Mesendoderm (in vitro differentiated cells): ENCODE measurements around the gene LAMA2.
"Not testable (repeated sequence)": the region's sequence is repeated elsewhere in the genome, so short reads cannot be mapped to it uniquely, and the experiment has no call there.

ENCODE experiments used
- DNase-seq: peaks from one replicate; pipeline ENCODE4 v3.0.0; 2013
- H2AK5ac ChIP-seq: 2 replicates; pipeline ENCODE4 v1.6.1; 2013; ENCODE audit warnings: low read length, inconsistent platforms
- H2BK120ac ChIP-seq: 2 replicates; pipeline ENCODE4 v1.6.1; 2013; ENCODE audit warnings: low read depth, mild to moderate bottlenecking, low read length, moderate library complexity, mixed read lengths
- H2BK15ac ChIP-seq: replicated peaks from 2 replicates; pipeline ENCODE4 v1.6.1; 2013; ENCODE audit warnings: low read depth, mild to moderate bottlenecking, moderate library complexity
- H2BK5ac ChIP-seq: 2 replicates; pipeline ENCODE4 v1.6.1; 2013; ENCODE audit warnings: low read length, inconsistent platforms
- H3K18ac ChIP-seq: 2 replicates; pipeline ENCODE4 v1.6.1; 2013; ENCODE audit warnings: mild to moderate bottlenecking, low read length, mixed read lengths
- H3K23ac ChIP-seq: one replicate; pipeline ENCODE4 v1.6.1; 2013; ENCODE audit warnings: low read length
- H3K27ac ChIP-seq: 2 replicates; pipeline ENCODE4 v1.5.1; 2013; ENCODE audit warnings: low read depth, mild to moderate bottlenecking, inconsistent platforms, low read length, moderate library complexity
- H3K27me3 ChIP-seq: 2 replicates; pipeline ENCODE4 v1.6.1; 2013; ENCODE audit warnings: low read length, control low read depth, mild to moderate bottlenecking, inconsistent platforms; ENCODE audit not compliant: insufficient read depth, poor library complexity
- H3K36me3 ChIP-seq: 2 replicates; pipeline ENCODE4 v1.6.1; 2013; ENCODE audit warnings: low read length, inconsistent platforms; ENCODE audit not compliant: control insufficient read depth, insufficient read depth
- H3K4ac ChIP-seq: one replicate; pipeline ENCODE4 v1.6.1; 2013; ENCODE audit warnings: low read depth, mild to moderate bottlenecking, low read length, moderate library complexity
- H3K4me1 ChIP-seq: 2 replicates; pipeline ENCODE4 v1.6.1; 2013; ENCODE audit warnings: low read depth, low read length, inconsistent platforms; ENCODE audit not compliant: control insufficient read depth
- H3K4me2 ChIP-seq: 2 replicates; pipeline ENCODE4 v1.6.1; 2013; ENCODE audit warnings: low read length
- H3K4me3 ChIP-seq: 2 replicates; pipeline ENCODE4 v1.5.1; 2013; ENCODE audit warnings: mild to moderate bottlenecking, low read length
- H3K56ac ChIP-seq: one replicate; pipeline ENCODE4 v1.6.1; 2013; ENCODE audit warnings: low read length
- H3K79me1 ChIP-seq: 2 replicates; pipeline ENCODE4 v1.6.1; 2013; ENCODE audit warnings: low read length, inconsistent platforms
- H3K79me2 ChIP-seq: 2 replicates; pipeline ENCODE4 v1.6.1; 2013; ENCODE audit warnings: mild to moderate bottlenecking, low read length; ENCODE audit not compliant: control insufficient read depth, insufficient read depth
- H3K9ac ChIP-seq: 2 replicates; pipeline ENCODE4 v1.6.1; 2013; ENCODE audit warnings: low read length, inconsistent platforms
- H4K5ac ChIP-seq: one replicate; pipeline ENCODE4 v1.6.1; 2013; ENCODE audit warnings: low read length
- H4K8ac ChIP-seq: one replicate; pipeline ENCODE4 v1.6.1; 2013; ENCODE audit warnings: low read depth, mild to moderate bottlenecking, control low read depth, low read length, moderate library complexity
- WGBS: extraction: QIAGEN DNeasy Blood & Tissue Kit; methylation state at CpG from one replicate; pipeline ENCODE4 v1.1.7; 2013; ENCODE audit warnings: low lambda C conversion rate, missing lambda C conversion rate; ENCODE audit not compliant: insufficient coverage; ENCODE audit errors: extremely low coverage; 5-methylcytosine and 5-hydroxymethylcytosine counted together

Gene LAMA2

DNA sequence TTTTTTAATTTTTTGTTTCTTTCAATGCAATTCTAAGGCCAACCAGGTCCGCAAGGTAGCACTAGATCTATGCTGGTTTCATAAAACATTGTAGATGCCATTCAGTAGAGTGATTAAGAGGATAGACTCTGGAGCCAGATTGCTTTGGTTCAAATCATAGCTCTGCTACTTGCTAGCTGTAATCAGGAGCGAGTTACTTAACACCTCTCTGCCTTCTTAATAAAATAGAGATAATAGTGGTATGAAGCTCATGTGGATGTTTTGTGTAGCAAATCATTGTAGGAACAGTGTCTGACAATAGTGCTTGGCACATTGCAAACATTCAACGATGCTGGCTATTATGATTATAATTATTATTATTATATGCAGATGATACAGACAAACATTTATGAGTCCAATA, 164.9 kb downstream of the LAMA2 start:
- H2AK5ac ChIP-seq: no peak overlapping the region
- no peak overlapping the region for H3K9ac ChIP-seq
- WGBS: no CpG with 5 or more reads among the region's 3 CpGs
- no peaks in the 10 kb centered on the region for H3K27me3 ChIP-seq
- H3K27ac ChIP-seq: no peak overlapping the region
- H3K23ac ChIP-seq: no peak overlapping the region
- no peak overlapping the region for H2BK120ac ChIP-seq
- H3K79me2 ChIP-seq: no peaks in the 10 kb centered on the region
- no peaks in the 10 kb centered on the region for H3K79me1 ChIP-seq
- H4K5ac ChIP-seq: no peak overlapping the region
- H3K4me3 ChIP-seq: no peak overlapping the region
- no peaks in the 10 kb centered on the region for H3K36me3 ChIP-seq
- no peak overlapping the region for H2BK5ac ChIP-seq
- no peak overlapping the region for H4K8ac ChIP-seq
- no peak overlapping the region for H3K4ac ChIP-seq
- peaks cover 2% of the 10 kb centered on the region for H3K4me1 ChIP-seq
- peak overlapping the region; percentile 45 for H2BK15ac ChIP-seq
- no peak overlapping the region for H3K18ac ChIP-seq
- DNase-seq: no peak
- no peak overlapping the region for H3K4me2 ChIP-seq
- H3K56ac ChIP-seq: no peak overlapping the region

- no peak overlapping the region for H2BK15ac ChIP-seq
- H3K4me3 ChIP-seq: no peak overlapping the region
- no peak overlapping the region for H3K27ac ChIP-seq
- H4K5ac ChIP-seq: no peak overlapping the region
- no peak overlapping the region for H3K23ac ChIP-seq
- H2AK5ac ChIP-seq: no peak overlapping the region
- no peak overlapping the region for H3K18ac ChIP-seq
- H2BK5ac ChIP-seq: no peak overlapping the region
- H3K4me2 ChIP-seq: no peak overlapping the region
- no peak overlapping the region for H3K4ac ChIP-seq
- peak; percentile 57 for DNase-seq
- no CpG with 5 or more reads among the region's 4 CpGs for WGBS
- H2BK120ac ChIP-seq: no peak overlapping the region
- peaks cover 2% of the 10 kb centered on the region for H3K4me1 ChIP-seq
- H3K27me3 ChIP-seq: no peaks in the 10 kb centered on the region
- H3K36me3 ChIP-seq: no peaks in the 10 kb centered on the region
- H3K79me1 ChIP-seq: no peaks in the 10 kb centered on the region
- no peak overlapping the region for H3K9ac ChIP-seq
- H3K56ac ChIP-seq: no peak overlapping the region
- H4K8ac ChIP-seq: no peak overlapping the region
- H3K79me2 ChIP-seq: no peaks in the 10 kb centered on the region
These were observed 167.1 kb downstream of the LAMA2 start for GRCh38 chr6:129050086-129050485.

- not testable (repeated sequence) for H3K56ac ChIP-seq, H3K4ac ChIP-seq
- no CpG with 5 or more reads among the region's 13 CpGs for WGBS
These were observed 170.2 kb downstream of the LAMA2 start for GRCh38 chr6:129053143-129053542.

DNA sequence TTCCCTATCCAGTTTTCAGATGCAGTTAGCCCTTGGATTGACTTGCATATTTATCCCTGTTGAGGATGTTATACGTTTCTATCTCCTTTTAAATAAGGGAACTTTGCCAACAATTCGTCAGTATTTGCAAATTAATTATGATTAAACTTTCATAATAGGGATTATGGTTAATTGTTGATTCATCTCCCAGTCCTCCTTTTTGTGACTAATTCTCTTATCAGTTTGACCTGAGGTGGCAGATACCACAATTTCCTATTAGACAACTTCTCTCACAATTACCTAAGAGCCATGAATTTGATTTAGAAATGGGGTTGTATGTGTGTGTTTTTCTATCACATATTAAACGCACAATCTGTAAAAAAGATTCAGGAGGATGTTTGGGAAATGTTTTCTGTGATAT, 172.9 kb downstream of the LAMA2 start:
- Histone ChIP-seq H3K4me2 (no peak overlapping the region), H3K79me1 (no peaks in the 10 kb centered on the region), H3K36me3 (no peaks in the 10 kb centered on the region), H3K23ac (no peak overlapping the region), H3K27me3 (no peaks in the 10 kb centered on the region), H2BK15ac (no peak overlapping the region), H3K18ac (no peak overlapping the region), H3K9ac (no peak overlapping the region), H3K56ac (no peak overlapping the region), H3K4me3 (no peak overlapping the region), H4K8ac (no peak overlapping the region), H3K79me2 (no peaks in the 10 kb centered on the region), H3K4me1 (no peaks in the 10 kb centered on the region), H4K5ac (no peak overlapping the region), H2AK5ac (no peak overlapping the region), H2BK5ac (no peak overlapping the region), H3K27ac (no peak overlapping the region), H2BK120ac (no peak overlapping the region), H3K4ac (no peak overlapping the region)
- no CpG with 5 or more reads among the region's 3 CpGs for WGBS
- DNase-seq: no peak

More at GRCh38 chr6:129053143-129053542, 170.2 kb downstream of the LAMA2 start:
- not testable (repeated sequence) for H3K18ac ChIP-seq, H3K4me1 ChIP-seq, H2BK5ac ChIP-seq, H2BK120ac ChIP-seq, H3K79me2 ChIP-seq, H4K8ac ChIP-seq, H3K9ac ChIP-seq, H2AK5ac ChIP-seq, H3K27ac ChIP-seq, H2BK15ac ChIP-seq, H4K5ac ChIP-seq, H3K4me2 ChIP-seq, H3K23ac ChIP-seq, H3K79me1 ChIP-seq, H3K36me3 ChIP-seq, H3K27me3 ChIP-seq, H3K4me3 ChIP-seq, DNase-seq

GRCh38 chr6:129059650-129060049, 176.7 kb downstream of the LAMA2 start:
- no peak overlapping the region for H3K4me3 ChIP-seq

GRCh38 chr6:129069006-129069405, 186.1 kb downstream of the LAMA2 start:
- Histone ChIP-seq H3K27ac (no peak overlapping the region), H3K4me3 (no peak overlapping the region), H3K79me2 (no peaks in the 10 kb centered on the region), H3K4me2 (no peak overlapping the region), H3K4me1 (no peaks in the 10 kb centered on the region), H3K36me3 (no peaks in the 10 kb centered on the region), H4K8ac (no peak overlapping the region), H3K18ac (no peak overlapping the region), H3K4ac (no peak overlapping the region), H2BK5ac (no peak overlapping the region), H2BK15ac (no peak overlapping the region), H2BK120ac (no peak overlapping the region), H4K5ac (no peak overlapping the region), H3K79me1 (no peaks in the 10 kb centered on the region), H3K56ac (no peak overlapping the region), H3K9ac (no peak overlapping the region), H3K23ac (no peak overlapping the region), H2AK5ac (no peak overlapping the region), H3K27me3 (no peaks in the 10 kb centered on the region)
- no peak for DNase-seq

More at GRCh38 chr6:129059650-129060049, 176.7 kb downstream of the LAMA2 start:
- Histone ChIP-seq H3K27me3 (no peaks in the 10 kb centered on the region), H3K4ac (no peak overlapping the region), H2BK5ac (no peak overlapping the region), H4K8ac (no peak overlapping the region), H3K4me1 (no peaks in the 10 kb centered on the region), H3K23ac (no peak overlapping the region), H3K18ac (no peak overlapping the region), H2BK15ac (no peak overlapping the region), H3K9ac (no peak overlapping the region), H4K5ac (no peak overlapping the region), H3K36me3 (no peaks in the 10 kb centered on the region), H2AK5ac (no peak overlapping the region), H3K27ac (no peak overlapping the region), H3K56ac (no peak overlapping the region), H2BK120ac (no peak overlapping the region), H3K4me2 (no peak overlapping the region), H3K79me2 (no peaks in the 10 kb centered on the region), H3K79me1 (no peaks in the 10 kb centered on the region)
- no peak for DNase-seq
- whole genome bisulfite sequencing: no CpG with 5 or more reads among the region's 2 CpGs
